Ascending aorta (tissue), 2 donors: ENCODE results near the gene VKORC1L1. TPM values are rescaled to one million over a fixed set of nuclear protein-coding genes. Genes with fewer than 3 reads are reported as not detected.

Experiments
- DNase-seq, 2 donors: peaks; one replicate each; pipeline ENCODE4 v3.0.0-alpha.2; 2019; ENCODE audit warnings: low spot score in 2 of 2
- H3K27ac ChIP-seq, 2 donors: fragments of 200-600 bp; sonication (generic); one replicate each; pipeline ENCODE4 v1.5.1; 2016 to 2017; ENCODE audit warnings: mild to moderate bottlenecking in 1 of 2
- H3K27me3 ChIP-seq: fragments of 200-600 bp; sonication (generic); one replicate; pipeline ENCODE4 v1.5.1; 2017
- H3K36me3 ChIP-seq, 2 donors: fragments of 200-600 bp; sonication (generic); one replicate each; pipeline ENCODE4 v1.5.1; 2016
- H3K4me1 ChIP-seq, 2 donors: fragments of 200-600 bp; sonication (generic); one replicate each; pipeline ENCODE4 v1.5.1; 2016 to 2017; ENCODE audit warnings: mild to moderate bottlenecking in 1 of 2
- H3K4me3 ChIP-seq, 2 donors: fragments of 200-600 bp; sonication (generic); one replicate each; pipeline ENCODE4 v1.5.1; 2016 to 2017; ENCODE audit warnings: mild to moderate bottlenecking in 1 of 2
- H3K9me3 ChIP-seq, 2 donors: fragments of 200-600 bp; sonication (generic); one replicate each; pipeline ENCODE4 v1.5.1; 2016
- intact Hi-C: fragments of 100-400 bp; cut with DNase I; formaldehyde crosslinking; loops from one replicate; pipeline ENCODE4 v1.15.1; 2023
- total RNA-seq: library from RNA; depleted of rRNA; stranded (reverse); fragments of >200 nt; gene quantifications from one replicate; pipeline ENCODE4 v1.1.0, GENCODE V29; 2016
- TF ChIP-seq, protein P1 (sequence below), 3 experiments: fragments of 200-600 bp in 2 of 3; fragments of 450-650 bp in 1 of 3; sonication (generic) in 2 of 3; IDR thresholded peaks; one replicate each; pipeline ENCODE4 v1.5.1; 2016 to 2019; ENCODE audit warnings: antibody characterized with exemption in 3 of 3, mild to moderate bottlenecking in 1 of 3, moderate library complexity in 1 of 3

VKORC1L1 gene
- total RNA-seq, 1 donor from 2014 or later, result 10.2 TPM

DNA sequence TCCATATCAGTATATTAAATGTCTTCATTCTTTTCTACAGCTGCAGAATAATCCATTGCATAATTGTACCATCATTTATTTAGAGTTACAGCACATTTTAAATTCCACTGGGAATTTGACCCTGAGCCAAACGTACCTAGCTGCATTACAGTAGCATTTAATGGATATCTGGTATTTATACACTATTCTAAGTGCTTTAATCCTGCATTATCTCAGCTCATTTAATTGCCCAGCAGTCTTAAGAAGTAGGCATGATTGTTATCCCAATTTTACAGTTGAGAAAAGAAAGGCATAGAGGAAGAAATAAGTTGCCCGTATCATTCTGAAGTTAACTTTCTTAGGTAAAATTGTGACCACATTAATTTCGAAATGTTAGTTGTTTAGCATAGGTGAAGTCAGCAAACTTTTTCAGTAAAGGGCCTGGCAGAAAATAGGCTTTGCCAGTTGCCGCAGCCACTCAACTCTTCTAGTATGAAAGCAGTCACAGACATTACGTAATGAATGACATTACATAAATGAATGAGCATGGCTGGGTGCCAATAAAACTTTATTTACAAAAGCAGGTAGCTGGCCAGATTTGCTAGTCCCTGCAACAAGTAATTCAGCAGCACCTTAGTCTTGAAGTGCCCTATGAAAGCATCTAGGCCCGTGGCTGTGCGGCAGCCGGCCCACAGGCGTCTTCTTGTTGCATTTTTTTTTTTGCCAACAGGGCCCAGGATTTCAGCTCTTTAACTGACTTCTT lies 79.1 kb downstream of the VKORC1L1 start:
- no peak for DNase-seq
- Histone ChIP-seq H3K27ac (no peak overlapping the region), H3K9me3 (no peaks in the 10 kb centered on the region), H3K4me3 (no peak overlapping the region), H3K27me3 (no peaks in the 10 kb centered on the region), H3K4me1 (no peaks in the 10 kb centered on the region), H3K36me3 (peaks cover 7 to 30% of the 10 kb centered on the region in 2 donors)
- intact Hi-C loops, result no loop called here
- TF ChIP-seq, protein P1, sequence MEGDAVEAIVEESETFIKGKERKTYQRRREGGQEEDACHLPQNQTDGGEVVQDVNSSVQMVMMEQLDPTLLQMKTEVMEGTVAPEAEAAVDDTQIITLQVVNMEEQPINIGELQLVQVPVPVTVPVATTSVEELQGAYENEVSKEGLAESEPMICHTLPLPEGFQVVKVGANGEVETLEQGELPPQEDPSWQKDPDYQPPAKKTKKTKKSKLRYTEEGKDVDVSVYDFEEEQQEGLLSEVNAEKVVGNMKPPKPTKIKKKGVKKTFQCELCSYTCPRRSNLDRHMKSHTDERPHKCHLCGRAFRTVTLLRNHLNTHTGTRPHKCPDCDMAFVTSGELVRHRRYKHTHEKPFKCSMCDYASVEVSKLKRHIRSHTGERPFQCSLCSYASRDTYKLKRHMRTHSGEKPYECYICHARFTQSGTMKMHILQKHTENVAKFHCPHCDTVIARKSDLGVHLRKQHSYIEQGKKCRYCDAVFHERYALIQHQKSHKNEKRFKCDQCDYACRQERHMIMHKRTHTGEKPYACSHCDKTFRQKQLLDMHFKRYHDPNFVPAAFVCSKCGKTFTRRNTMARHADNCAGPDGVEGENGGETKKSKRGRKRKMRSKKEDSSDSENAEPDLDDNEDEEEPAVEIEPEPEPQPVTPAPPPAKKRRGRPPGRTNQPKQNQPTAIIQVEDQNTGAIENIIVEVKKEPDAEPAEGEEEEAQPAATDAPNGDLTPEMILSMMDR (IDR thresholded peaks at IDR 0.05), result no peak

DNA sequence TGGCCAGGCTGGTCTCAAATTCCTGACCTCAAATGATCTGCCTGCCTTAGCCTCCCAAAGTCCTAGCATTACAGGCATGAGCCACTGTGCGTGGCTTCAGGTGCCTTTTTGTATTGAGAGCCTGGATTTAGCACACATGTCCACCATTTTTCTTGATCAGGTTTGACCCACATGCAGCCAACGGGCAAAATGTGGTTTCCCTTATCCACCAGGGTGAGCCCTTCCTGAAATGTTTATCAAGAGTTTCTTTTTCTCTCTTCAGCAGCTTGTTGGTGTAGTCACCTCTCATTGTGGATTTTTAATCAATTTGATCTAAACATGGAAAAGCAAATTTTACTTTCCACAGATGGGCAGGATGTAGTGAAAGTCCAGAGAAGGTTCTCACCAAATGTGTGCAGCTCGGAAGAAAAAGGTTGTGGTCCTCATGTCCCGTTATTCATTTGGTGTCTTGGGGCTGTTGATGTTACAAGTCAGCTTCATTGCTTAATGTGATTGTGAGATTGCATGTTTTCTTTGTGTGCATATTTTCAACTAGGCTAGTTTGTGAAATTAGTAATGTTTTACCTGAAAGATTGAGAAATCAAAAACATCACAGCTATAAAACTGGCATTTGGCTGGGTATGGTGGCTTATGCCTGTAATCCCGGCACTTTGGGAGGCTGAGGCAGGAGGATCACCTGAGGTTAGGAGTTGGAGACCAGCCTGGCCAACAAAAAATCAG lies 80.3 kb downstream of the VKORC1L1 start:
- no peak for DNase-seq
- Histone ChIP-seq H3K36me3 (peaks cover 7 to 31% of the 10 kb centered on the region in 2 donors), H3K4me1 (no peaks in the 10 kb centered on the region), H3K27me3 (no peaks in the 10 kb centered on the region), H3K27ac (no peak overlapping the region), H3K4me3 (no peak overlapping the region), H3K9me3 (no peaks in the 10 kb centered on the region)
- intact Hi-C loops, result no loop called here
- TF ChIP-seq, protein P1 (IDR thresholded peaks at IDR 0.05), result no peak

DNA sequence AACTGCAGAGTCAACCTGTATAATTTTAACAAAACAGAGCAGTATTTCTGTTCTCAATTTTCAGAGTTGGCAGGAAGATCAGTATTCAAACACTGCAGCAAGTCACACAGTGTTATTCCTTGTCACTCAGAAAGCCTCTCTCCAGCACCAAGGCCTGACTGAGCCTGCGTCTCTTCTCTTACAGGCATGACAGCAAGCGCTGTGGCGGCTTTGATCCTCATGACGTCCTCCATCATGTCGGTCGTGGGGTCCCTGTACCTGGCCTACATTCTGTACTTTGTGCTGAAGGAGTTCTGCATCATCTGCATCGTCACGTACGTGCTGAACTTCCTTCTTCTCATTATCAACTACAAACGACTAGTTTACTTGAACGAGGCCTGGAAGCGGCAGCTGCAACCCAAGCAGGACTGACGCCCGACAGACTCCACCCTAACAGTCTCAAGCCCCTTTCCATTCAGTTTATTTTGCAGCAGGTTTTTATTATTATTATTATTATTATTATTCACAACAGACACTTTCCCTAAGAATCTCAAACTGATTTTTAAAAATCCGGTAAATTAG lies 81.1 kb downstream of the VKORC1L1 start:
- Histone ChIP-seq H3K4me3 (no peak overlapping the region), H3K27ac (no peak overlapping the region), H3K4me1 (no peaks in the 10 kb centered on the region), H3K27me3 (no peaks in the 10 kb centered on the region), H3K36me3 (peaks cover 7 to 38% of the 10 kb centered on the region in 2 donors), H3K9me3 (no peaks in the 10 kb centered on the region)
- TF ChIP-seq, protein P1 (IDR thresholded peaks at IDR 0.05), result no peak
- no peak for DNase-seq
- intact Hi-C loops, result no loop called here

DNA sequence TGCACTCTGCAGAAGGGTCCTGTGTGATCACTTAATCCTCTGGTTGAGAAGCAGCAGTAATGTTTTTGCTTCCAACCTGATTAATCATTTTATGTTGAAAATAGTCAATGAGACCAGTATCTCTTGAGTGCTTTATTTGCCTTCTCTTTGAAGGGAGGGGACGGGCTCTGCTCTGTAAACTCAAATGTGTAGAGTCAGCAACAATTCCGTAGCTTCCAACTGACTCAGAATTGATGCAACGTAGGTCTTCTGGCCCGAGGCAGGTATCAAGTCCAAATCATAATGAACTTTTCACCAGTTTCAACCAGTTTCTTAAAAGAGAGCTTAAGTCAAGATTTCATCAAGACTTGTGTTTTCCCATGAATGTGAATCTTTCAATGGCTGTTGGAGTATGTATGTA lies 82.8 kb downstream of the VKORC1L1 start:
- Histone ChIP-seq H3K4me1 (no peaks in the 10 kb centered on the region), H3K27ac (no peak overlapping the region), H3K36me3 (peaks cover 18 to 55% of the 10 kb centered on the region in 2 donors), H3K4me3 (no peak overlapping the region), H3K27me3 (no peaks in the 10 kb centered on the region), H3K9me3 (no peaks in the 10 kb centered on the region)
- DNase-seq, result no peak
- TF ChIP-seq, protein P1 (IDR thresholded peaks at IDR 0.05), result no peak
- intact Hi-C loops, result no loop called here

DNA sequence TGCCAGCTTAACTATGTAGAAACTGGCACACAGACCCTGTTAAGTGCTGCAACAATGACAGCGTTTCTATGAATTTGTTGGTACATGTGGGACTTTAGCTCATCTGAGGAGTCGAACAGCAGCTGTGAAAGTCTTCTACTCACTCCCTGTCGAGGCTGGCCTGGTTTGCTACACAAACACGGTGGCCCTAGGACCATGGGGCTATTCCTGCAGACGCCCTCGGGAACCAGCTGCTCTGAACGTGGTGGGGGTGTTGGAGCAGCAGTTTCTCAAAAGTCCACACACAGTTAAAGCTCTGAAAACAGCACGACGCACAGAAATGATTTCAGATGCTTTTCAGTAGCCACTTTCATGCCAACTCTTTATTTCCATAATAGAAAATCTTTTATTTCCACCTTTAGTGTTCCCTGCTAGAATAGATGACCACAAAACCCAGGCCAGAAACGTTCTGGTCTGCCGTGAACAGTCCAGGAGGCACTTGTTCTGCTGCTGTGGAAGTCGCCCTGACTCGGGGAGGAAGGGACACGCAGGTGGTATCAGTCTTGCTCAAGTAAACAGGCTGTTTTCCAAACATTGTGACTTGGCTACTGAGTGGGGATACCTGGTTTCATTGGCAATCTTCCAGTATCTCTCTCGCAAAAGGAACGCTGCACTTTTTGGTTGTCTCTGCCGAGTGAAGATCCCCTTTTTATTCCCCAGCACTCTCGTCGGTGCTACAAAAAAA lies 87.6 kb downstream of the VKORC1L1 start:
- TF ChIP-seq, protein P1 (IDR thresholded peaks at IDR 0.05), result no peak
- H3K4me3 ChIP-seq, result no peak overlapping the region
- no peaks in the 10 kb centered on the region for H3K4me1 ChIP-seq
- no peaks in the 10 kb centered on the region for H3K9me3 ChIP-seq
- intact Hi-C loops, result no loop called here
- no peaks in the 10 kb centered on the region for H3K27me3 ChIP-seq
- no peak overlapping the region for H3K27ac ChIP-seq
- peaks cover 51 to 86% of the 10 kb centered on the region in 2 donors for H3K36me3 ChIP-seq
- no peak for DNase-seq
